Measurements from ENCODE around the gene CPD.

CPD gene

GRCh38 chr17:30519166-30519565 is 140.4 kb downstream of the CPD start:
- H3K27ac ChIP-seq, result no peak overlapping the region

More at GRCh38 chr17:30519166-30519565, 140.4 kb downstream of the CPD start:
- TF ChIP-seq CTCF (conservative IDR thresholded peaks at IDR 0.05), result no peak

Measured in VCaP (cell line).